PC-9 (cell line): Measurements from ENCODE around the gene SETBP1. TPM values are rescaled to one million over a fixed set of nuclear protein-coding genes. Genes with fewer than 3 reads are reported as not detected.

Experiments used
- BruUV-seq: library from RNA; stranded (reverse); fragments of 400-500 nt; replicated peaks from 2 replicates; lab custom pipeline; 2021; lab: Mats Ljungman, UMichigan
- CTCF ChIA-PET: fragments of 300-600 bp; sonication (Branson Sonifier 250); formaldehyde crosslinking; loops from one replicate; lab custom pipeline; 2022; ENCODE audit warnings: antibody characterized with exemption; lab: Charles Lee
- POLR2A ChIA-PET: fragments of 300-600 bp; sonication (Branson Sonifier 250); formaldehyde crosslinking; loops from one replicate; lab custom pipeline; 2022; ENCODE audit warnings: antibody characterized with exemption; ENCODE audit not compliant: unreplicated experiment; lab: Charles Lee
- DNase-seq, 2 experiments: peaks; one replicate each; pipeline versions ENCODE4 v3.0.0 to v3.0.0-alpha.2; 2015 to 2022; ENCODE audit warnings: mixed read lengths in 1 of 2
- H2AFZ ChIP-seq: fragments of 200-600 bp; sonication (generic); 2 replicates; pipeline ENCODE4 v1.8.1; 2017; ENCODE audit warnings: antibody characterized with exemption
- H3F3A ChIP-seq: fragments of 200-600 bp; sonication (generic); 2 replicates; pipeline ENCODE4 v1.8.1; 2017; ENCODE audit warnings: antibody characterized with exemption, mild to moderate bottlenecking, low read depth; ENCODE audit not compliant: insufficient read depth
- H3K27ac ChIP-seq: fragments of 200-600 bp; sonication (generic); 2 replicates; pipeline ENCODE4 v1.6.1; 2016; ENCODE audit warnings: mixed run types
- H3K27me3 ChIP-seq: fragments of 200-600 bp; sonication (generic); 2 replicates; pipeline ENCODE4 v1.6.1; 2016; ENCODE audit warnings: low read depth, mixed run types; ENCODE audit not compliant: insufficient read depth
- H3K36me3 ChIP-seq: fragments of 200-600 bp; sonication (generic); 2 replicates; pipeline ENCODE4 v1.6.1; 2016; ENCODE audit warnings: low read depth, mixed run types
- H3K4me1 ChIP-seq: fragments of 200-600 bp; sonication (generic); replicated peaks from 2 replicates; pipeline ENCODE4 v1.6.1; 2016; ENCODE audit warnings: mixed run types; ENCODE audit not compliant: insufficient read depth
- H3K4me2 ChIP-seq: fragments of 200-600 bp; sonication (generic); 2 replicates; pipeline ENCODE4 v1.6.1; 2017; ENCODE audit warnings: mixed run types
- H3K4me3 ChIP-seq: fragments of 200-600 bp; sonication (generic); 2 replicates; pipeline ENCODE4 v1.6.1; 2016; ENCODE audit warnings: mixed run types
- H3K79me2 ChIP-seq: fragments of 200-600 bp; sonication (generic); 2 replicates; pipeline ENCODE4 v1.6.1; 2017; ENCODE audit warnings: low read depth, mixed run types
- H3K9me2 ChIP-seq: fragments of 200-600 bp; sonication (generic); 2 replicates; pipeline ENCODE4 v1.8.1; 2017; ENCODE audit warnings: mild to moderate bottlenecking; ENCODE audit not compliant: insufficient read depth
- H3K9me3 ChIP-seq: fragments of 200-600 bp; sonication (generic); 2 replicates; pipeline ENCODE4 v1.8.1; 2016; ENCODE audit warnings: low read depth; ENCODE audit not compliant: insufficient read depth
- H4K20me1 ChIP-seq: fragments of 200-600 bp; sonication (generic); 2 replicates; pipeline ENCODE4 v1.8.1; 2017; ENCODE audit not compliant: insufficient read depth
- EZH2 ChIP-seq: fragments of 200-600 bp; sonication (generic); IDR thresholded peaks from 2 replicates; pipeline ENCODE4 v1.8.0; 2017; ENCODE audit warnings: antibody characterized with exemption, low read depth
- intact Hi-C: fragments of 100-400 bp; cut with micrococcal nuclease; formaldehyde crosslinking; loops from one replicate; pipeline ENCODE4 v1.10.0; 2022; ENCODE audit not compliant: unreplicated experiment
- total RNA-seq: library from RNA; stranded (reverse); gene quantifications from 2 replicates; pipeline ENCODE4 v1.2.3, GENCODE V29; 2021
- TF ChIP-seq, protein P1 (sequence below): fragments of 200-600 bp; sonication (generic); conservative IDR thresholded peaks from 2 replicates; pipeline ENCODE4 v1.6.1; 2017; ENCODE audit warnings: mixed run types, antibody characterized with exemption, mild to moderate bottlenecking, moderate library complexity

SETBP1 gene
- total RNA-seq, 1 experiment from 2014 or later = 9.0 TPM

DNA sequence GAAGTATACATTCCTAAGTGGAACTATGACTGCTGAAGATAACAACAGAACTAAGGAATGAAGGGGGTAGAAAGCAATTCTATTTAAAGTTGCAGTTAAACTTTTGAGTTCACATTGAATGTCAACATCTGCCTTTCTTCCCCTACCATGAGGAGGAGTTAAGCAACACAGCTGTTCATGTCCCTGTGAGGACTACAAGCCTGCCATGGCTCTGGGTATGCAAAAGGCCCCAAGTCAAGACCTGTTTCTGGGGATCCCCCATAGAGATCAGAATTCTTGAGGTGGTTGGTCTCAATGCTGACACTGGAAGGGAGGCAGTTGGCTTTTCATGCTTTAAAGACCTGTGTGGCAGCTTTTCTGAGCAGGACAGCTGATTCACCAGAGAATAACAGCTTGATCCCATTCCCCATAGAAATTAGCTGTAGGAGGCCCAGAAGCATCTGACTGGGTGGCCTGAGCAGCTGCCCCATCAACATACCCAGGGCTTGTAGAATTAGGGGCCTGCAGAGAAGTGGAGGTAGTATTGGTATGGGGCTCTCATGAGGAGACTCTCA, 131.0 kb downstream of the SETBP1 start:
- Histone ChIP-seq H3K27ac (no peak overlapping the region), H3F3A (no peaks in the 10 kb centered on the region), H3K4me1 (peaks cover 2% of the 10 kb centered on the region; the same call in 1 of the 2 replicates), H3K9me2 (no peaks in the 10 kb centered on the region; the same call in 1 of the 2 replicates), H3K9me3 (no peaks in the 10 kb centered on the region), H4K20me1 (no peaks in the 10 kb centered on the region), H2AFZ (no peak overlapping the region), H3K27me3 (no peaks in the 10 kb centered on the region), H3K4me2 (no peak overlapping the region), H3K79me2 (no peaks in the 10 kb centered on the region), H3K36me3 (no peaks in the 10 kb centered on the region), H3K4me3 (no peak overlapping the region)
- no peak for TF ChIP-seq EZH2
- DNase-seq = no peak
- intact Hi-C loops = no loop called here
- no TSS peak for BruUV-seq
- ChIA-PET POLR2A (interaction anchor here (0.7 kb wide), 1 partner anchor 76 kb away, joined by 4 read pairs; no protein-coding TSS in a partner anchor), CTCF (no interaction called here)

DNA sequence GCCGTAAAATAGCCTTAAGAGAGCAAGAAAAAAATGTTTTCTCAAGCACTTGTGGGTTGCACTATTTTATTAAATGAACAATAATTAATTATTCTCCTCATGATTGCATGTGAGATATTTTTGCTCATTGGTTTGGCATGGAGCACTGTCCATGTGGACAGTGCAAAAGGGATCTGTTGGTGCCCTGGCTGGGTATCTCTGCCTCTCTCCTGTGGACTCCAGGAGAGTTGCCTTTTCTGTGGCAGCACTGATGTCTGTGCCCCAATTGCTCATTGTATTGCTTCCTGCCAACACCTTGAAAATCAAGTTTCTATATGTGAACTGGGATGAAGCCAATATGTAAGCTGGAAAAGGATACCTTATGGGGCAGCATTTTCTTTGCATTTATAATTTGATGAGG, 131.7 kb downstream of the SETBP1 start:
- H3K27me3 ChIP-seq = no peaks in the 10 kb centered on the region
- ChIA-PET CTCF (no interaction called here), POLR2A (no interaction called here)
- no peak for TF ChIP-seq EZH2
- TF ChIP-seq, protein P1, sequence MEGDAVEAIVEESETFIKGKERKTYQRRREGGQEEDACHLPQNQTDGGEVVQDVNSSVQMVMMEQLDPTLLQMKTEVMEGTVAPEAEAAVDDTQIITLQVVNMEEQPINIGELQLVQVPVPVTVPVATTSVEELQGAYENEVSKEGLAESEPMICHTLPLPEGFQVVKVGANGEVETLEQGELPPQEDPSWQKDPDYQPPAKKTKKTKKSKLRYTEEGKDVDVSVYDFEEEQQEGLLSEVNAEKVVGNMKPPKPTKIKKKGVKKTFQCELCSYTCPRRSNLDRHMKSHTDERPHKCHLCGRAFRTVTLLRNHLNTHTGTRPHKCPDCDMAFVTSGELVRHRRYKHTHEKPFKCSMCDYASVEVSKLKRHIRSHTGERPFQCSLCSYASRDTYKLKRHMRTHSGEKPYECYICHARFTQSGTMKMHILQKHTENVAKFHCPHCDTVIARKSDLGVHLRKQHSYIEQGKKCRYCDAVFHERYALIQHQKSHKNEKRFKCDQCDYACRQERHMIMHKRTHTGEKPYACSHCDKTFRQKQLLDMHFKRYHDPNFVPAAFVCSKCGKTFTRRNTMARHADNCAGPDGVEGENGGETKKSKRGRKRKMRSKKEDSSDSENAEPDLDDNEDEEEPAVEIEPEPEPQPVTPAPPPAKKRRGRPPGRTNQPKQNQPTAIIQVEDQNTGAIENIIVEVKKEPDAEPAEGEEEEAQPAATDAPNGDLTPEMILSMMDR = no peak
- H3K4me3 ChIP-seq = no peak overlapping the region
- no TSS peak for BruUV-seq
- no peaks in the 10 kb centered on the region for H3K36me3 ChIP-seq
- H3F3A ChIP-seq = no peaks in the 10 kb centered on the region
- H2AFZ ChIP-seq = no peak overlapping the region
- H4K20me1 ChIP-seq = no peaks in the 10 kb centered on the region
- H3K4me1 ChIP-seq = peaks cover 10% of the 10 kb centered on the region
- DNase-seq = no peak
- H3K4me2 ChIP-seq = no peak overlapping the region
- no peaks in the 10 kb centered on the region for H3K9me2 ChIP-seq
- no peak overlapping the region for H3K27ac ChIP-seq
- no peaks in the 10 kb centered on the region for H3K79me2 ChIP-seq
- no peaks in the 10 kb centered on the region for H3K9me3 ChIP-seq
- intact Hi-C loops = no loop called here

DNA sequence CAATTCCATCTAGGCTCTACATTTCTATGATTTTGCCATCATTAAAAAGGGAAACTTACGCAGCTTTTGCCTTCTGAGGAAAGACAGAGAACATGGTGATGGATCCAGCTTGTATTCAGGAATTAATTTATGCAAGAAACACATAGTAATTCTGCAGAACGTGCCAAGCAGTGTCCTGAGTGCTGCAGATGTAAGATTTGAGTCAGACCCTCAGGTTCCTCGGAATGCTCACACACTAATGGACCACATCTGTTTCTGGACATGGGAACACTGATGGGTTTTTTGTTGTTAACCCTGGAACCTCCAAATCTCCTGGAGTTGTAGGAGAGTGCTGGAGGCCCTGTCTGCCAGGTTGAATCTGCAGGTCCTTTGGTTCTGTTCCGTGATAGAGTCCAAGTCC, 132.9 kb downstream of the SETBP1 start:
- H3K4me3 ChIP-seq = no peak overlapping the region
- H3K4me2 ChIP-seq = no peak overlapping the region
- H3K27me3 ChIP-seq = no peaks in the 10 kb centered on the region
- TF ChIP-seq EZH2 = no peak
- TF ChIP-seq, protein P1 = no peak
- no peak overlapping the region for H3K27ac ChIP-seq
- DNase-seq = no peak
- no peaks in the 10 kb centered on the region for H3K9me3 ChIP-seq
- no peaks in the 10 kb centered on the region for H3F3A ChIP-seq
- intact Hi-C loops = no loop called here
- H4K20me1 ChIP-seq = no peaks in the 10 kb centered on the region
- CTCF ChIA-PET = no interaction called here
- no TSS peak for BruUV-seq
- H3K79me2 ChIP-seq = no peaks in the 10 kb centered on the region
- POLR2A ChIA-PET = no interaction called here
- H3K36me3 ChIP-seq = no peaks in the 10 kb centered on the region
- no peaks in the 10 kb centered on the region for H3K9me2 ChIP-seq
- peaks cover 10% of the 10 kb centered on the region for H3K4me1 ChIP-seq
- no peak overlapping the region for H2AFZ ChIP-seq

DNA sequence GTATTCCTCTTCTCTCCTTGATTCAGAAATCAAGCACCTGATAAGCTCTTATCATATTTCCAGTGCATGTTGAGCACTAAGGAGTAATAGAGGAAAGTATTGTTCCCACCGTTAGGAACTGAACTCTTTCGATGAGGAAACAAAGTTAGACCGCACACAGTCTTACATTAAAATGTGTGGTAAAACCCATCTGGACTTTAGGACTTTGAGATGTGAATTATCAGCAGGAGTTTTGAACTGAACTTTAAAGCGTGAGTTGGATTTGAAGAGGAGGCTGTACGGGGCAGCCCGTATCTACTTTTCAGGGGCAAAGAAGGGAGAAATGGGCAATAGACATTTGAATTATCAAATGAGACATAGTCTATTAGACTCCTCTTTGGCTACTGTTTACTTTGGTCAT, 134.4 kb downstream of the SETBP1 start:
- no peaks in the 10 kb centered on the region for H3K27me3 ChIP-seq
- H3K27ac ChIP-seq = no peak overlapping the region
- no peaks in the 10 kb centered on the region for H3K9me3 ChIP-seq
- H3K79me2 ChIP-seq = no peaks in the 10 kb centered on the region
- DNase-seq = no peak
- peaks cover 10% of the 10 kb centered on the region for H3K4me1 ChIP-seq
- H4K20me1 ChIP-seq = no peaks in the 10 kb centered on the region
- no peak for TF ChIP-seq EZH2
- TF ChIP-seq, protein P1 = no peak
- ChIA-PET POLR2A (no interaction called here), CTCF (no interaction called here)
- no peaks in the 10 kb centered on the region for H3K36me3 ChIP-seq
- no peak overlapping the region for H3K4me2 ChIP-seq
- BruUV-seq = no TSS peak
- H3K4me3 ChIP-seq = no peak overlapping the region
- intact Hi-C loops = no loop called here
- no peak overlapping the region for H2AFZ ChIP-seq
- H3F3A ChIP-seq = no peaks in the 10 kb centered on the region
- no peaks in the 10 kb centered on the region for H3K9me2 ChIP-seq
